Activated CD4-positive, alpha-beta T cell treated with anti-CD3 and anti-CD28 coated beads, Interleukin-2, amount 50 U/mL, for 4 hours (primary cell): ENCODE results near the gene FAM181B.

Source experiments
- DNase-seq, 2 experiments: peaks; one replicate each; pipeline ENCODE4 v3.0.0-alpha.2; 2020

Gene FAM181B

GRCh38 chr11:82733444-82734119 is at the start of gene FAM181B:
Gene FAM181B, minus strand, starts transcription at chr11:82733864. Its CDS starts 135 bp downstream, at chr11:82733729.
- no peak for DNase-seq

GRCh38 chr11:82782825-82783374 is 49.2 kb upstream of the FAM181B start:
- DNase-seq, result no peak

DNA sequence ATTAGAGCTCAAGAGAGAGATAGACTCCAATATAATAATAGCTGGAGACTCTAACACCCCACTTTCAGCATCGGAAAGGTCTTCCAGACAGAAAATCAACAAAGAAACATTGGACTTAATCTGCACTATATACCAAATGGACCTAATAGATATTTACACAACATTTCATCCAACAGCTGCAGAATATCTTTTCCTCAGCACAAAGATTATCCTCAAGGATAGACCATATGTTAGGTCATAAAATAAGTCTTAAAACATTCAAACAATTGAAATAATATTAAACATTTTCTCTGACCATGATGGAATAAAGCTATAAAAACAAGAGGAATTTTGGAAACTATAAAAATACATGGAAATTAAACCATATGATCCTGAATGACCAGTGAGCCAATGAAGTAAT is 45.1 kb upstream of the FAM181B start:
- DNase-seq, result no peak

DNA sequence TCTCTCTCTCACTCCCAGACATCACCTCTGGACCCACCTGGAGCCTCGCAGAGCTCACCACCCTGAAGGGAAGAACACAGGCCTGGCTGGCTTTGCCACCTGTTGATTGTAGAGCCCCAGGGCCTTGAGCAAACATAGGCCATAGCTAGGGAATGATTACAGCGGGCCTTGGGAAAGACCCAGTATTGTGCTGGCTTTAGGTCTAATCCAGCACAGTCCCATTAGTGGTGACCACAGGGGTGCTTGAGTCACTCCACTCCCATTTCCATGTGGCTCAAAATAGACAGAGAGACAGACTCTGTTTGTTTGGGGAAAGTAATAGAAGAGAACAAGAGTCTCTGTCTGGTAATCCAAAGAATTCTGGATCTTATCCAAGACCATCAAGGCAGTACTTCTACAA is 42.7 kb upstream of the FAM181B start:
- no peak for DNase-seq

DNA sequence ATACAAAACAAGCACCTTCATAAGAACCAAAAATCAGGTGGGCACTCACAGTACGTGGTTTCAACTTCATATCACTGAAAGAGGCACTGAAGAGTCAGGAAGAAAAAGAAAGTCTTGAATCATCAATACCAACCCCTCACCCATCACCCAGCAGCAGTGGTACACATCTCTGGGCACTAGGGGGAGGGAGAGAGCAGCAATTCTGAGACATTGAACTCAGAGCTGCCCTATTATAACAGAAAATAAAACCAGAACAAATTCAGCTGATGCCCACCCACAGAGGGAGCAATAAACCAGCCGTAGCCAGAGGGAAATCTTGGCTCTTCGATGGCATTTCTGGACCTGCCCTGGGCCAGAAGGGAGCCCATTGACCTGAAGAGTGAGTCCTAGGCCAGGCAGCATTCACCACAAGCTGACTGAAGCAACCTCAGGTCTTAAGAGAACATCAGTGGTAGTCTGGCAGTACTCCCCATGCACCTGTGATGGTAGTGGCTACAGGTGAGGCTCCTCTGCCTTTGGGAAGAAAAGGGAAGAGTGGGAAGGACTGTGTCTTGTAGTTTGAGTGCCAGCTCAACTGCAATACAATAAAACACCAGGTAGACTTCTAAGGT is 42.2 kb upstream of the FAM181B start:
- DNase-seq, result no peak

DNA sequence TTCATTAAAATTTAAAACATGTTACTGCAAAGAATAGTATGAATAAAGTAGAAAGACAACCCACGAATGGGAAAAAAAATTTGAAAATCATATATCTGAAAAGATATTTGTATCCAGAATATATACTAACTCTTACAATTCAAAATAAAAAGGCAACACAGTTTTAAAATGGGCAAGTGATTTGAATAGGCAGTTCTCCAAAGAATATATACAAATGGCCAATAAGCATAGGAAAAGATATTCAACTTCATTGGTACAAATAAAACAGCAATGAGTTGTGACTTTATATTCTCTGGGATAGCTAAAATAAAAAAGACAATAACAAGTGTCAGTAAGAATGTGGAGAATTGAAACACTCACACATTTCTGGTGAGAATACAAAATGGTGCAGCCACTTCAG is 41.6 kb upstream of the FAM181B start:
- no peak for DNase-seq

DNA sequence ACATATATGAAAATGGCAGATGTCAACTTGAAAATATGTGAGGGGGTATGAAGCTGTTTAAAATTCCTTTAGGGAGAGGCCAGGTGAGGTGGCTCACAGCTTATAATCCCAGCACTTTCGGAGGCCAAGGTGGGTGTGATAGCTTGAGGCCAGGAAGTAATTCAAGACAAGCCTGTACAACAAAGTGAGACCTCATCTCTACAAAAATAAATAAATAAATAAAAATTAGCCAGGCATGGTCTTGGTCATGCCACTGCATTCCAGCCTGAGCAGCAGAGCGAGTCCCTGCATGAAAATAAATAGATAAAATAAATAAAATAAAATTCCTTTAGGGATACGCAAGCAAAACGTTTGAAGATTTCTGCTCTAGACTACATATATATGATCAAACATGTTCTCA is 38.1 kb upstream of the FAM181B start:
- no peak for DNase-seq

DNA sequence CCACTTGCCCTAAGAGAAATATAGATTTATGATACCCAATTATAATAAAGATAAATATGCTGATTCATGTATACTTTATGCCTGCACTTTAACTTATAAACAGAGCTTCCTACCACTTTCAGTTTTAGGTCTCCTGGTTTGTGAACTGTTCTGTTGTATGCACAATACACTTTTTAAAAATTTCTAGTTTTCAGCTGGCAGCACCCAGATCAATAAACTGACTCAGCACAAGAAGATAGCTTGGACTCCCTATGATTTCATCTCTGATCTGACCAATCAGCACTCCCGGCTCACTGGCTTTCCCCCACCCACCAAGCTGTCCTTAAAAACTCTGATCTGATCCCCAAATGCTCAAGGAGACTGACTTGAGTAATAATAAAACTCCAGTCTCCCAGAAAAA is 33.5 kb upstream of the FAM181B start:
- no peak for DNase-seq

DNA sequence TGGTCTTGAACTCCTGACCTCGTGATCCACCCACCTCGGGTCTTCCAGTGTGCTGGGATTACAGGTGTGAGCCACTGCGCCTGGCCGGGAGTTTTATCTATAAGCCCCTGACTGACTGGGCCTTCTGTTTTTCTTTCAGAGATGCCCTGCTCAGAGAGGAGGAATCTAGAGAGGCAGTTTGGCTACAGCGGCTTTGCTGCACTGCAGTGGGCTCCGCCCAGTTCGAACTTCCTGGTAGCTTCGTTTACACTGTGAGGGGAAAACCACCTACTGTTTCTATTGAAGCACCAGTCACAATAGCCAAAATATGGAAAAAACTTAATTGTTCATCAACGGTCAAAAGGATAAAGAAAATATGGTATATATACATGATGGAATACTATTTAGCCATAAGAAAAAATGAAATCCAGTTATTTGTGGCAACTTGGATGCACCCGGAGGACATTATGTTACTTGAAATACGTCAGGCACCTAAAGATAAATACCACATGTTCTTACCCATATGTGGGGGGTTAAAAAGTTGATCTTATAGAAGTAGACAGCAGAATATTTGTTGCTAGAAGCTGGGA is 31.9 kb upstream of the FAM181B start:
- no peak for DNase-seq

- DNase-seq, result no peak
Measured at GRCh38 chr11:82763167-82763566, 29.5 kb upstream of the FAM181B start.

DNA sequence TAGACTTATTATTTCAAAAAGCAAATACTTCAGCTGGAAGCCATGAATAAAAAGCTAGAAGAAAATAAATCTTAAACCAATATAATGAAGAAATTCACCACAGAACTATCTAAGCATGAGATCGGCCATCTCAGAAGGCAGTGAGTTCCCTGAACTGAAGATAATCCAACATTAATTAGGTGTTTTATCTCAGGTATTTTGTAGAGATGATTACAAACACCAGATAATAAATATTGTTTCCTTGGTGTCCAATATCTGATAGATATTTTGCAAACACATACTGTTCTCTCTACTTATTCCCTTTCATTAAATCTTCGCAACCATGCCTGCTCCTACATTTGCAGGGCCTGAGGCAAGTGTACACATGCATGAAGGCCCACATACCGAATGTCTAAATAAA is 26.0 kb upstream of the FAM181B start:
- no peak for DNase-seq

GRCh38 chr11:82757660-82758357 is 24.1 kb upstream of the FAM181B start:
- DNase-seq, result no peak

- DNase-seq, result no peak
Measured at GRCh38 chr11:82756765-82757639, 23.3 kb upstream of the FAM181B start.

DNA sequence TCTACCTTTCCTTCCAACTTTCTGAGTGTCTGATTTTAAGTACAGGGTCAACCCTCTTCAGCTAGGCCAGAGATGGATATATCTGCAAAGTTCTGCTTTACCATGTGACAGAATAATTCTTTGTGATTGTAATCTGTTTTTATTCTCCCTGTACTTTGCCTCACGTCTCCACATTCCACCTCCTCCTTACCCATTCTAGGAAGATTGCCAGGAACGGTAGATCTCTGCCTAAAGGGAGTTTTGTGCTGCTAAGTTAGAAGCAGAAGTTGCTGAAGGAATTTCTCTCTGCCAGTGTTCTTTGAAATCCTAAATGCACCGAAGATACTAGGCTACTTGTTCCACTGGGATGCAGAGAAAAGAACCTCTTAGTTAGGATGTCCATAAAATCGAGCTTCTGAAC is 20.7 kb upstream of the FAM181B start:
- no peak for DNase-seq

- no peak for DNase-seq
Measured at GRCh38 chr11:82753921-82754320, 20.3 kb upstream of the FAM181B start.

DNA sequence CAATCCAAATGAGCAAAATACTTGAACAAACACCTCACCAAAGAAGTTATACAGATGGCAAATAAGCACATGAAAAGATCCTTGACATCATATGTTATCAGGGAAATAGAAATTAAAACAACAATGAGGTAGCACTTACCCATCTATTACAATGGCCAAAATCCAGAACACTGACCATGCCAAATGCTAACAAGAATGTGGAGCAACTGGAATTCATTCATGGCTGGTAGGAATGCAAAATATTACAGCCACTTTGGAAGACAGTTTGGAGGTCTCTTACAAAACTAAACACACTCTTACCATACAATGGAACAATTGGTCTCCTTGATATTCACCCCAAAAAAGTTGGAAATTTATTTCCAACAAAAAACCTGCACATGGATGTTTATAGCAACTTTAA is 19.1 kb upstream of the FAM181B start:
- no peak for DNase-seq

- no peak for DNase-seq
Measured at GRCh38 chr11:82750643-82751139, 17.0 kb upstream of the FAM181B start.

DNA sequence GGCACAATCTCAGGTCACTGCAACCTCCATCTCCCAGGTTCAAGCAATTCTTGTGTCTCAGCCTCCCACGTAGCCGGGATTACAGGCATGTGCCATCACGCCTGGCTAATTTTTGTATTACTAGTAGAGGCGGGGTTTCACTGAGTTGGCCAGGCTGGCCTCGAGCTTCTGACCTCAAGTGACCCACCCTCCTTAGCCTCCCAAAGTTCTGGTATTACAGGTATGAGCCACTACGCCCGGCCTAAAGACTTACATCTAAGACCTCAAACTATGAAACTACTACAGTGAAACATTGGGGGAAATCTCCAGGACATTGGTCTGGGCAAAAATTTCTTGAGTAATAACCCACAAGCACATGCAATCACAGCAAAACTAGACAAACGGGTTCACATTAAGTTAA is 13.8 kb upstream of the FAM181B start:
- no peak for DNase-seq

- DNase-seq, result no peak
Measured at GRCh38 chr11:82738091-82738490, 4.4 kb upstream of the FAM181B start.

DNA sequence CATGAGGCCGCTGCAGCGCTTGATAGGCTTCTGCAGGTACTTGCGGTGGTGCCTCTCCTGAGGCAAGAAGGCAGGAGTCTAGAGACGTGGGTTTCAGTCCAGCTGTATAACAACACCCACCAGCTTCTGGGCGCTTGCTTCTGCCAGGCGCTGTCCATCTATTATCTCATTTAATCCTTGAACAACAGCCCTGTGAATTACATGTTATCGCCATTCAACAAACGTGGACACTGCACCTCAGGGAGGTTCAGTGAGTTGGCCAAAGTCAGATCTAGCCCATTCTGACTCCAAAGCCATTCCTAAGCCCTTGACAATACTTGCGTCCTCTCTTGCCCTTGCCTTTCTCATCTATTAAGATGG is 436 bp upstream of the FAM181B start:
- no peak for DNase-seq

DNA sequence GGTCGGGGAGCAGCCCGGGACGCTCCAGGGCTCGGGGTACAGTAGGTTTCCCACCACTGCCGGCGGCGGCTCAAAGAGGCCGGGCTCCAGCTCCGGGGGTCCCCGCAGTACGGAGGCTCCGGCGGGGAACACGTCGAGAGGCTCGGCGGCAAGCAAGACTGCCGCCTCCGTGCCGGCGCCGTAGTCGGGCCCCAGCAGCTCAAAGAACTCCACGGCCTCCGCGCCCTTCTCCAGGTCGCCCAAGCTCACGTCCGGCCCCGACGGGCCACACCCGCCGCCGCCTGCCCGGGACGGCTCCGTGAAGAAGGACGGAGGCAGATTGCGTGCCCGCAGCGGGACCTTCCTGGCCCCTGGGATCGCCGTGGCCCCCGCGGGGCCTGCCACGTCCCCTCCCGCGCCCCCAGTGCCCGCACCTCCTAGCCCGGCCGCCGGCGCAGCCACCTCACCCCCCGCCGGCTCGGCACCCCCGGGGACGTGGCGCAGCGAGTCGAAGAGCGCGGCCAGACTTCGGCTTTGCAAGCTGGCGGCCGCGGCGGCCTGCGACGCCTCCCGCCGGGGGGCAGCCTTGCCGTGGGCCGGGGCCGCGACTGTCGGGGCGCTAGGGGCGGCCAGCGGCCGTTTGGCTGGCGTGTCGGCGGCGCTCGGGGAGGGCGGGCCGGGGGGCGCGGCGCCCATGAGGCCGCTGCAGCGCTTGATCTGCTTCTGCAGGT is 775 bp downstream of the FAM181B start:
- DNase-seq, result no peak

GRCh38 chr11:82732348-82732733 is 1.3 kb downstream of the FAM181B start:
- DNase-seq, result no peak
